SK-N-SH (cell line): ENCODE measurements around the gene OLFM1. TPM values are rescaled to one million over a fixed set of nuclear protein-coding genes. Genes with fewer than 3 reads are reported as not detected.

Source experiments
- CTCF ChIA-PET: fragments of 300-600, 350-600 bp; formaldehyde crosslinking; extraction: SDS; loops from one replicate; lab custom pipeline; 2021; lab: Yijun Ruan, JAX
- POLR2A ChIA-PET: fragments of 350-600 bp; sonication (Branson Sonifier 250); formaldehyde crosslinking; extraction: SDS; loops from one replicate; lab custom pipeline; 2020; ENCODE audit warnings: antibody characterized with exemption, inconsistent platforms; lab: Yijun Ruan, JAX
- DNase-seq: peaks from one replicate; pipeline ENCODE4 v3.0.0; 2012
- H2AFZ ChIP-seq: fragments of 200-600 bp; sonication (generic); 2 replicates; pipeline ENCODE4 v1.8.1; 2016; ENCODE audit warnings: antibody characterized with exemption, mild to moderate bottlenecking, low read depth
- H3F3A ChIP-seq: fragments of 200-600 bp; sonication (generic); replicated peaks from 2 replicates; pipeline ENCODE3; 2016; ENCODE audit warnings: antibody characterized with exemption, mild to moderate bottlenecking; ENCODE audit not compliant: insufficient read depth
- H3K27ac ChIP-seq, 2 experiments: fragments of 200-500 bp in 1 of 2; fragments of 200-600 bp in 1 of 2; sonication (Bioruptor generic) in 1 of 2; sonication (generic), shearing (Covaris generic) in 1 of 2; 2 replicates each; pipeline versions ENCODE4 v1.5.1 to v1.6.1; 2014 to 2016; ENCODE audit warnings: low read depth in 2 of 2, inconsistent platforms in 1 of 2, low read length in 1 of 2, mild to moderate bottlenecking in 1 of 2, mixed read lengths in 1 of 2
- H3K27me3 ChIP-seq: fragments of 200-600 bp; sonication (generic), shearing (Covaris generic); 2 replicates; pipeline ENCODE4 v1.6.1; 2016; ENCODE audit warnings: mixed run types; ENCODE audit not compliant: insufficient read depth
- H3K36me3 ChIP-seq, 2 experiments: fragments of 200-500 bp in 1 of 2; fragments of 200-600 bp in 1 of 2; sonication (Bioruptor generic) in 1 of 2; sonication (generic) in 1 of 2; replicated peaks in 1 of 2; 2 replicates each; pipeline versions ENCODE3 to v1.5.1; 2014 to 2016; ENCODE audit warnings: low read length in 1 of 2, mild to moderate bottlenecking in 1 of 2; ENCODE audit not compliant: insufficient read depth in 2 of 2, control insufficient read depth in 1 of 2
- H3K4me1 ChIP-seq, 2 experiments: fragments of 200-500 bp in 1 of 2; fragments of 200-600 bp in 1 of 2; sonication (Bioruptor generic) in 1 of 2; sonication (generic), shearing (Covaris generic) in 1 of 2; 2 replicates each; pipeline versions ENCODE4 v1.5.1 to v1.6.1; 2014 to 2016; ENCODE audit warnings: low read depth in 1 of 2, low read length in 1 of 2, mixed run types in 1 of 2; ENCODE audit not compliant: insufficient read depth in 2 of 2, control insufficient read depth in 1 of 2
- H3K4me2 ChIP-seq: fragments of 200-600 bp; sonication (generic), shearing (Covaris generic); 2 replicates; pipeline ENCODE4 v1.6.1; 2017; ENCODE audit warnings: mixed run types
- H3K4me3 ChIP-seq, 2 experiments: fragments of 200-500 bp in 1 of 2; fragments of 200-600 bp in 1 of 2; sonication (Bioruptor generic) in 1 of 2; sonication (generic), shearing (Covaris generic) in 1 of 2; 2 replicates each; pipeline versions ENCODE4 v1.5.1 to v1.8.1; 2014 to 2016; ENCODE audit warnings: low read depth in 2 of 2, inconsistent platforms in 1 of 2, low read length in 1 of 2, mild to moderate bottlenecking in 1 of 2, mixed read lengths in 1 of 2, moderate library complexity in 1 of 2
- H3K79me2 ChIP-seq: fragments of 200-600 bp; sonication (generic); 2 replicates; pipeline ENCODE4 v1.8.1; 2017; ENCODE audit warnings: mild to moderate bottlenecking; ENCODE audit not compliant: insufficient read depth
- H3K9ac ChIP-seq: fragments of 200-600 bp; sonication (generic); 2 replicates; pipeline ENCODE4 v1.6.1; 2017; ENCODE audit warnings: mixed run types
- H3K9me2 ChIP-seq: fragments of 200-600 bp; sonication (generic); 2 replicates; pipeline ENCODE4 v1.6.1; 2017; ENCODE audit warnings: mixed run types
- H3K9me3 ChIP-seq: fragments of 200-600 bp; sonication (generic); 2 replicates; pipeline ENCODE4 v1.6.1; 2017; ENCODE audit warnings: mixed run types, mild to moderate bottlenecking, moderate library complexity
- H4K20me1 ChIP-seq: fragments of 200-600 bp; sonication (generic); 2 replicates; pipeline ENCODE4 v1.6.1; 2017; ENCODE audit warnings: mild to moderate bottlenecking, mixed run types; ENCODE audit not compliant: insufficient read depth
- ELF1 ChIP-seq: IDR thresholded peaks from 2 replicates; pipeline ENCODE4 v1.4.0; 2012
- EP300 ChIP-seq, 2 experiments: IDR thresholded peaks; 2 replicates each; pipeline versions ENCODE4 v1.4.0 to v1.6.1; 2012; ENCODE audit warnings: borderline replicate concordance in 1 of 2, low read depth in 1 of 2, low read length in 1 of 2
- FOSL2 ChIP-seq: IDR thresholded peaks from 2 replicates; pipeline ENCODE4 v1.4.0; 2012; ENCODE audit warnings: low read depth, mild to moderate bottlenecking, moderate library complexity, borderline replicate concordance
- FOXJ3 ChIP-seq: sonication (generic); formaldehyde crosslinking; IDR thresholded peaks from 2 replicates; pipeline ENCODE4 v1.5.1; 2020; ENCODE audit warnings: mild to moderate bottlenecking, missing genetic modification reagents
- FOXM1 ChIP-seq: IDR thresholded peaks from 2 replicates; pipeline ENCODE4 v1.4.0; 2012; ENCODE audit warnings: low read depth, mild to moderate bottlenecking
- GATA2 ChIP-seq: sonication (generic); formaldehyde crosslinking; IDR thresholded peaks from 2 replicates; pipeline ENCODE4 v1.5.0; 2020; ENCODE audit warnings: mild to moderate bottlenecking, missing genetic modification reagents
- MXI1 ChIP-seq: IDR thresholded peaks from 2 replicates; pipeline ENCODE4 v1.6.1; 2012; ENCODE audit warnings: mild to moderate bottlenecking, low read depth, low read length, improper control_type of control experiment
- NRF1 ChIP-seq: IDR thresholded peaks from 2 replicates; pipeline ENCODE4 v1.6.1; 2012; ENCODE audit warnings: low read depth, mild to moderate bottlenecking, low read length
- PBX3 ChIP-seq: IDR thresholded peaks from 2 replicates; pipeline ENCODE4; 2012
- POLR2AphosphoS5 ChIP-seq: IDR thresholded peaks from 2 replicates; pipeline ENCODE4 v1.6.1; 2012; ENCODE audit warnings: low read depth, low read length
- RFX5 ChIP-seq: IDR thresholded peaks from 2 replicates; pipeline ENCODE4 v1.6.1; 2012; ENCODE audit warnings: mild to moderate bottlenecking, improper control_type of control experiment, low read length
- RXRA ChIP-seq: IDR thresholded peaks from 2 replicates; pipeline ENCODE4 v1.4.0; 2012; ENCODE audit warnings: low read depth, mild to moderate bottlenecking, borderline replicate concordance
- SIN3A ChIP-seq: IDR thresholded peaks from 2 replicates; pipeline ENCODE4 v1.6.1; 2012; ENCODE audit warnings: low read depth, mild to moderate bottlenecking, low read length, moderate library complexity, borderline replicate concordance
- SMC3 ChIP-seq: IDR thresholded peaks from 2 replicates; pipeline ENCODE4 v1.6.1; 2012; ENCODE audit warnings: low read depth, low read length, improper control_type of control experiment
- TCF12 ChIP-seq: IDR thresholded peaks from 2 replicates; pipeline ENCODE4 v1.4.0; 2012
- TEAD4 ChIP-seq: IDR thresholded peaks from 2 replicates; pipeline ENCODE4 v1.4.0; 2012; ENCODE audit warnings: mild to moderate bottlenecking, borderline replicate concordance; ENCODE audit not compliant: insufficient read depth
- YY1 ChIP-seq: IDR thresholded peaks from 2 replicates; pipeline ENCODE4 v1.4.0; 2012; ENCODE audit warnings: low read depth, mild to moderate bottlenecking
- WGBS: methylation state at CpG from one replicate; pipeline ENCODE4 v1.1.6; 2017; ENCODE audit warnings: low lambda C conversion rate; 5-methylcytosine and 5-hydroxymethylcytosine counted together
- polyA plus RNA-seq, 3 experiments: library from polyadenylated mRNA; depleted of rRNA; stranded (reverse); fragments of >200 nt; gene quantifications; 2 replicates each; pipeline ENCODE4 v1.2.3, GENCODE V29; 2012
- TF ChIP-seq, protein P1 (sequence below): IDR thresholded peaks from 2 replicates; pipeline ENCODE4 v1.4.0; 2012; ENCODE audit warnings: low read depth
- TF ChIP-seq, protein P2 (sequence below): fragments of 150-350 bp; IDR thresholded peaks from 2 replicates; pipeline ENCODE4 v1.6.1; 2017; ENCODE audit warnings: antibody characterized with exemption, low read length, low read depth, borderline replicate concordance

OLFM1 gene
- polyA plus RNA-seq, 1 of the 3 experiments (the other 2 are of a cell fraction) = 15.9 TPM

GRCh38 chr9:135134268-135135022 is 47.0 kb downstream of the OLFM1 start (continued):
- TF ChIP-seq, protein P1, sequence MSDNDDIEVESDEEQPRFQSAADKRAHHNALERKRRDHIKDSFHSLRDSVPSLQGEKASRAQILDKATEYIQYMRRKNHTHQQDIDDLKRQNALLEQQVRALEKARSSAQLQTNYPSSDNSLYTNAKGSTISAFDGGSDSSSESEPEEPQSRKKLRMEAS = no peak
- TF ChIP-seq FOXM1 = no peak
- no peak for TF ChIP-seq RFX5

- Histone ChIP-seq H3K4me3 (no peak overlapping the region), H3K9ac (no peak overlapping the region), H3K36me3 (no peaks in the 10 kb centered on the region), H3K27me3 (no peaks in the 10 kb centered on the region), H3K27ac (no peak overlapping the region; a peak in 1 of 4 replicates), H3K4me2 (no peak overlapping the region), H3K4me1 (peaks cover 0 to 27% of the 10 kb centered on the region in 2 experiments; a peak in 3 of 4 replicates), H3K9me2 (no peaks in the 10 kb centered on the region), H3K9me3 (no peaks in the 10 kb centered on the region), H3K79me2 (no peaks in the 10 kb centered on the region), H3F3A (no peaks in the 10 kb centered on the region), H4K20me1 (no peaks in the 10 kb centered on the region), H2AFZ (no peak overlapping the region)
- TF ChIP-seq FOSL2 = no peak
- TF ChIP-seq TCF12 = no peak
- TF ChIP-seq EP300 (IDR thresholded peaks at IDR 0.05; ENCODE audit: borderline replicate concordance in 1 of 2, low read depth in 1 of 2, low read length in 1 of 2) = no peak
- TF ChIP-seq, protein P1 = no peak
- no peak for TF ChIP-seq NRF1
- no peak for TF ChIP-seq RFX5
- no peak for TF ChIP-seq TEAD4
- TF ChIP-seq ELF1 = no peak
- TF ChIP-seq YY1 = no peak
- TF ChIP-seq FOXJ3 (CRISPR knock-in tag) = no peak
- TF ChIP-seq GATA2 = no peak
- no peak for TF ChIP-seq SMC3
- no peak for TF ChIP-seq SIN3A
- TF ChIP-seq, protein P2, sequence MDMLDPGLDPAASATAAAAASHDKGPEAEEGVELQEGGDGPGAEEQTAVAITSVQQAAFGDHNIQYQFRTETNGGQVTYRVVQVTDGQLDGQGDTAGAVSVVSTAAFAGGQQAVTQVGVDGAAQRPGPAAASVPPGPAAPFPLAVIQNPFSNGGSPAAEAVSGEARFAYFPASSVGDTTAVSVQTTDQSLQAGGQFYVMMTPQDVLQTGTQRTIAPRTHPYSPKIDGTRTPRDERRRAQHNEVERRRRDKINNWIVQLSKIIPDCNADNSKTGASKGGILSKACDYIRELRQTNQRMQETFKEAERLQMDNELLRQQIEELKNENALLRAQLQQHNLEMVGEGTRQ = no peak
- no peak for TF ChIP-seq PBX3
- no peak for TF ChIP-seq POLR2AphosphoS5
- no peak for TF ChIP-seq MXI1
- TF ChIP-seq FOXM1 = no peak
- TF ChIP-seq RXRA = no peak
- WGBS = 85% methylated on average over 11 of the region's 13 CpGs
- POLR2A ChIA-PET = no interaction called here
- no peak for DNase-seq
- CTCF ChIA-PET = interaction anchor here (0.6 kb wide), 1 partner anchor 145 kb away, joined by 3 read pairs; no protein-coding TSS in a partner anchor
Observed at GRCh38 chr9:135135171-135135928, 47.9 kb downstream of the OLFM1 start.
